HG03354 (cell line): ENCODE data around the gene AGBL4.

Source experiments
- ATAC-seq: cut with Tn5 transposase; IDR thresholded peaks from one replicate; pipeline ENCODE4 v1.9.1; 2021; ENCODE audit warnings: mild to moderate bottlenecking; ENCODE audit not compliant: unreplicated experiment, poor library complexity, severe bottlenecking

The AGBL4 gene

DNA sequence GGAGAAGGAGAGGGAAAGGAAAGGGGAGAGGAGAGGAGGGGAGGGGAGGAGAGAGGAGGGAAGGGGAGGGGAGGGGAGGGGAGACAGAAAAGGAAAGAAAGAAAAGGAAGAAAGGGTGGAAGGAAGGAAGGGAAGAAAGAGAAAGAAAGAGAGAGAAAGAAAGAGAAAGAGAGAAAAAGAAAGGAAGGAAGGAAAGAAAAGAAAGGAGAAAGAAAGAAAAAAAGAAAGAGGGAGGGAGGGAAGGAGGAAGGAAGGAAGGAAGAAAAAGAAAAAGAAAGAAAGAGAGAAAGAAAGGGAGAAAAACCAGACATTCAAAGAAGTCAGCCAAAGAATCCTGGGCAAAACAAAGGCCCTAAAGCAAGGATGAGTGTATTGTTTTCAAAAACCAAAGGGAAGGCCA lies 1426.1 kb downstream of the AGBL4 start:
- no peak for ATAC-seq

DNA sequence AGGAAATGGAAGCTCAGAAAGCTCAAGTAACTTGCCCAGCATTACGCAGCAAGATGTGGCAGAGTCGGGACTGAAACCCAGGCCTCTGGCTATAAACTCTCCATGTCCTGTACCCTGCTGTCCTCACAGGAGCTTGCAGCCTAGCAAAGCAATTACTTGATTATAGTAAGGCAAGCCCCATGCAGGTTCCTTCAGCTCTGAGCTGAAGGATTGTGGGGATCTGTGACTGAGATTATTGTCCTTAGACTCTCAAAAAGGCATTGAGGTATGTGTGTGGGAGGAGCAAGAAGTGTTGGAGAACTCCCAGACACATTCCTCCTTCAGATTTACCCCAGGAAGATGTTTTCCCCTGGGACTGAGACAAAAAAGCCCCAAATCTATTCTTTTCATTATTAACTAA lies 1427.7 kb downstream of the AGBL4 start:
- no peak for ATAC-seq

DNA sequence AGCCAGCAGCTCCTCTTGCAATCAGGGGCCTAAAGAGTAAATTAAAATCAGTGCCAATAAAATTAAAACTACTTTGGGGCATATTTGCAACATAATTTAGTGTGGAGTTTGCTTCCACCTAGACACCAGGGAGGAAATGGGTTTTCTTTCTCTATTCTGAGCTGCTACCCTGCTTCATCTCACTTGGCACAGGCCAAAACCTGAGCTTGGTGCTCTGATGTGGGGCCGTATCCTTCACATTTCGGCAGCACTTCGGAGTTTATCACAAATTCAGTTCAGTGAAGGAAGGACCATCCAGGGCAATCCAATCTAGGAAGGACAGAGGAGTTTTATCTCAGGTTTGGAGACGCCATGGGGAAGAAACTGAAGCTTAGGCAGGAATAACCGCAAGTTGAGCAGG lies 1428.1 kb downstream of the AGBL4 start:
- no peak for ATAC-seq

DNA sequence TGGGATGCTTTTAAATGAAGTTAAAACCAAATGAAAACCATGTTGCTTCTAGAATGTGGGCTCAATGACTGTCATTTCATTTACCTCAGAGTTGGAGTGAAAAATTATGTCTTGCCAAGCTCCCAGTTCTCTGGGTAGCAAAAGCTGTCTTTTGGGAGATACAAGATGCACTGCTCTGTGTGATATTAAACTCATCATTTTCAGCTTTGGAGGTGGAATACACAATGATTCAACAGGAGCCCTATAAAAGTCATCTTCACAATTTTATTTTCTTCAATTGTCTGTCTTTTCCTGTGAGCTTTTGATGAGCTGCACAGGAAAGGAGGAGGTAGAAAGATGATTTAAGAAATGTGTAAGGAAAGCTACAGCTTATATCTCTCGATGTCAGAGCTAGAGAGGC lies 1431.4 kb downstream of the AGBL4 start:
- no peak for ATAC-seq

DNA sequence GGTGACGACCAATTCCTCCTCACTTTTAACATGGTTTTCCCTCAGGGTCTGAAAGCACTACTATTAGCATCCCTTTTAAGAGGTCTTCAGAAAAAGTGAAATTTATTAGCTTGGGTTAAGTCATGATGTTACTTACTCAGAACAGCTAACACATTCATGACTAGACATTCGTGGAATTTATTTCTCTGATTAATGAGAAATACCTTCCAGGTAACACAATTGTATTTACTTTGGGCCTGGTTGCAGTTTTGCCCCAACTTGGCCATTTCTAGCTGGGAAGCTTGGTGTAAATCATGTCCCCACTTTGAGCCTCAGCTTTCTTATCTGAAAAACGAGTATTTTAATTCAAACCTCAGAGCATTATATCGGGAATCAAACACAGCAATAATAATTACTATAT lies 1432.6 kb downstream of the AGBL4 start:
- ATAC-seq, result no peak

DNA sequence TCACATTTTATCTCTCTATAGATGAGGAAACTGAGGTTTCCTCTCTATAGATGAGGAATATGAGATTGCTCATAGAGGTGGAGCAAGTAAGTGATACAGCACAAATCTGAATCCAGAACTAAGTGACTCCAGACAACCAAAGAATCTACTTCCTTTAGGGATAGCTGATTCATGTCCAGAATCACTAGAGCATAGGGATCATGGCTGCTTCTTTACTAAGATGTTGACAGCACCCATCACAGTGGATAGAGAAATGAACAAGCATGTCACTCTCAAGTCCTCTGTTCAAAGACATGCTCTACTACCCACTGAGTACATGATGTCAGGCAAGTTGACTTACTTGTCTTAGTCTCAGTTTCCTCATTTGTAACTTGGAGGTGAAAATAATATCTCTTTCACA lies 1435.7 kb downstream of the AGBL4 start:
- ATAC-seq, result no peak

DNA sequence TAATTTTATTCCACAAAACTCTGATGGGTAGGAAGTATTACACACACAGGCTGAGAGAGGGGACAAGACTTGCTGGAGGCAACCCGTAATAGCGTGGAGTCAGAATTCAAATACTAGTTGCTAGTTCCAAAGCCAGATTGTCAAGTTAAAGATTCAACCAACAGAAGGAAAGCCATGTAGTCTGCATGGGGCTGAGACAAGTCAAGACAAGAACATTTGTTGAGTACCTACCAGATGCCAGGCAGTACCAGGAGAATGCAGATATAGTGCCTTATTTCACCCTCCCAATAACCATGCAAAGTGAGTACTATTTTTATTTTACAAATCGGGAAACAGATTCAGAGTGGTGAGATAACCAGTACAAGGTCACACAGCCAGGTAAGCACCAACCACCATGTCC lies 1441.3 kb downstream of the AGBL4 start:
- ATAC-seq, result no peak

DNA sequence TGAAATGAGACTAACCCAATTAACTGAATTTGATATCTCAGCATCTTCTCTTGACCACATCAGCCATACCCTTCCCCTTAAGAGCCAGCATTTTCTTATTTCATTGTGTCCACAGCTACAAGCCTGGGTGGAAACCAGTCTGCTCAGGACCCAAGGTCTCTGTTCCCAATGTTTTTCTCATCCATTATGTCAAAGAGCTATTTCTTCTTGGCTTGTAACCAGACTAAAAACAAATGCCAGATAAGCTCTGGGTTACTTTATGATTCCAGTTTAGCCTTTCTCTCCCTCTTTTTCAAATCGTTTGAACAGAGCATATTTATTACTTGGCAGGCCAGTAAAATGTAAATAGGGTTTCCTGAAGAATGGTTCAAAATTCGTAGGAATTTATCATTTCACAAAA lies 1442.5 kb downstream of the AGBL4 start:
- no peak for ATAC-seq

DNA sequence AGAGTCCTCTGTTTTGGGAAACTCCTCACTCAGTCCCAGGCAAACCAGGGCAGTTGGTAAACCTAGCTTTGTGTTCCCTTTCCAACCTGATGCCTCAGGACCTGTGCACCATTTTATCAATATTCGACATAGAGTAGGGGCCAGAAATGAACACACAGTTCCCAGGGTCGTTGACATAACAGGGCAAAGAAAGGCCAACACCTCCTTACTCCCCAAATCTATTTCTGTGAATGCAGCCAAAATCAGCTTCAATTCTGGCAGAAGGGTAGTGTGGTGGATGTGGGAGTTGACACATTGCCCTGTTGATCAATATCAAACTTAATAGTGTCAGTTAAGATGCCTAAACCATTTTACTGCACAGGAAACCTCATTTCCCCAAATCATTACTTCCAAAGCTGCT lies 1447.2 kb downstream of the AGBL4 start:
- no peak for ATAC-seq

DNA sequence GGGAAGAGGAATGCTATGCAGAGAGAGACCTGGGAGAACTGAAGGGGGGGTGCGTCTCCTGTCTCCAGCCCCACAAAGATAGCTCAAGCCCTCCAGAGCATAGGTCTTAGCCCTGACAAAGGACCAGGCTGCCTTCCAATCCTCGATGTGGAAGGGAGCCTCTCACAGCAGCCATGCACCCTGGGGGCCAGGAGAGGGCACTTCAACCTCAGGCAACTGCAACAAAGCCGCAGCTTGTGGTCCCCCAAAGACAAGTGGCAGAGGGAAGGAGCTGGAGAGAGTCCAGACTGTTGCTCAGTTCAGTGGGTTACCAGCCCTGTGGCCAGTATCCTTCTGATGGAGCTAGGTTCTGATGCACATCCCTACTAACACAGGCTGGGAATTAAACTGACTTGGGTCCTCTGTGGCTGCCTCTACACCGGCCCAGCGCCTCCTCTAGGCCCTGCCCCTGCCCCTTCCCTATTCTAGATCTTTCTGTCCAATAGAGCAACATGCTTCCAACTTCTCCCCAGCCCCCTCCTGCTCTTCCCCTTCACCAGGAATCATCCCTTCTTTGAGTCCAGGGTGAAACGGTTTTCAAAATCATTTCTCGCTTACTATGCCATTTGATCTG lies 1451.0 kb downstream of the AGBL4 start:
- ATAC-seq, result peak; percentile 72

DNA sequence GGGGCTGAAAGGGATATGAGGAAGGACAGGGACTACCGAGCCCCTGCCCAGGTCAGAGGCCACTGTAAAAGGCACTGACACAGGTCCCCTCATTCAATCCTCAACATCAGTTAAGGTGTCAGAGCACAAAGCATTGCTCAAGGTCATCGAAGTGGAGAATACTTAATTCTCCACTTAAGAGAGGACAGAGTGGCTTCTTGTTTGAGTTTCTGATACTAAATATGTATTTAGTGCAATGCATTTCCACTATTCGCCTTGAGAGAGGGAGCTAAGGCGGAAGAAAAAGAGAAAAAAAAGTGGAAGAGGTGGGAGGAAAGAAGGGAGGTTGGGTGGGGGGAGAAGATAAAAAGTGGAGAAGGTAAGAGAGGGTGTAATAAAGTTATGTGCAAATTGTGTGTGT lies 1451.6 kb downstream of the AGBL4 start:
- ATAC-seq, result no peak

DNA sequence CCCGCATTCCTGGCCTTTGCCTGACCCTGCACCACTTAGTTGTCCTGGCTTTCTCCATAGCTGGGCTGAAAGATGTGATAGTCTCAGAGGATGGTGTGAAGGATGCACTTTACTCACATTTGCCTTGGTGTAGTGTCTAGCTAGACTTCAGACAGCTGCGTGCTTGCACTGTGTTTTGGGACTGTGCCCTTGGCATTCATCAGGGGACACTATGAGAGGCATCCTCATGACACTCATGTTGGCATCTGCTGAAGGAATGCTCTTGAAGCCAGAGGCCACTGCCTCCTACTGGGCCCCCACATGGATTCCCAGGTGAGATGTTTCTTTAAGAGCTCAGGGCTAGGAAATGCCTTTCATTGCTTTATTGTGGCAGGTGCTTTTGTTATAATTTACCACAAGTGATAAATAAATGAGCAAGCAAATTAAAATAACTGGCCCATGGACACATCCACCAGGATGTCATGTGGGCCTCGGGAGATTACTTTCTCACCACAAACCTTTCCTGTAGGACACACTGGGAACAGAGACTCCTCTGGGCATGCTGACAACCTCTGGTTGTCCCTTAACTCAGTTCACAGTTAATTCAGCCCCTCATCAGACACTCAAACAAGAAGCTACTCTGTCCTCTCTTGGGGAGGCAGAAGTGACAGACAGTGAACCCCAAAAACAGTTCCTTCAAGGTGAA lies 1452.3 kb downstream of the AGBL4 start:
- no peak for ATAC-seq

DNA sequence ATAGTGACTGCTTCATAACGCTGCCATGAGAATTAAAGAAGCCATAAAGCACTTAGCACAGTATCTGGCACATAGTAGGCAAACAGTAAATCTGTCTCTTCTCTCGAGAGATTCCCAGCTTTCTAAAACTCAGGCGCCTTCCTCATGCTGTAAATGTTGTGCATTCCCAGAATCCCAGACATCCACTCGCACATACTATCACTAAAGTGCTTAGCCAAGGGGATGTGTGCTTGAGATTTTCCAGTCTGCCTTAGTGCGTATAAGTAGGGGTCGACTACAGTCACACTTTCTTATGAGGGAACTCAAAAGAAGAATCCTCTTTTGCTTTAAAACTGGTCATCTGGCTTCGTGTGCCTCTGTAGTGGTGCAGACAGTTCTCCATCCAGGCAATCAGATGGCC lies 1453.2 kb downstream of the AGBL4 start:
- ATAC-seq, result no peak

DNA sequence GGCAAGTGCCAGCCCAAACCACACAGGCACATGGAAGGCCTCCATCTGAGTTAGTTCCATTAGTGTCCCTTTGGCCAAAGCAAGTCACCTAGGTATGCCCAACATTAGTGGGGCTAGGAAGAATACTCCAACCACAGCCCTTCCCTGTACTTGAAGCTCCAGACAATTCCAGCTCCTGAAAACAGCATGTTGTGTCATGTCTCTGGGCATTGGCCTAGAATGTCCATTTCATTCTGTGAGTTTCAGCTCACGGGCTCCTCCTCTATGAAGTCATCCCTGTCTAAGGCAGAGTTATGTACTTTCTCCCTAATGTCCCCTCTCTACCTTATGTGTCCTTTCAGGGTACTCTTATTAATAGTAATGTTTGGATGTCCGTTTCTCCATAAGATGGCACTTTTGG lies 1455.3 kb downstream of the AGBL4 start:
- ATAC-seq, result no peak

DNA sequence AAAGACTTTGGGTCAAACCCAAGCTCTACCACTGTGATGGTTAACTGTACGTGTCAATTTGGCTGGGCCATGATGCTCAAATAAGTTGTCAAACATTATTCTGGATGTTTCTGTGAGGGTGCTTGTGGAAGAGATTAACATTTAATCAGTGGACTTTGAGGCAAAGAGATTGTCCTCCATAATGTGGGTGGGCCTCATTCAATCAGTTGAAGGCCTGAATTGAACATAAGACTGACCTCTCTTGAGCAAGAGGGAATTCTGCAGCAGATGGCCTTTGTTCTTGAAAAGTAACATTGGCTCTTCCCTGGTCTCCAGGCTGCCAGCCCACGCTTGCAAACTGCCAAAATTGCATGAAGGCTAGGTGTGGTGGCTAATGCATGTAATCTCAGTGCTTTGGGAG lies 1457.3 kb downstream of the AGBL4 start:
- ATAC-seq, result no peak

DNA sequence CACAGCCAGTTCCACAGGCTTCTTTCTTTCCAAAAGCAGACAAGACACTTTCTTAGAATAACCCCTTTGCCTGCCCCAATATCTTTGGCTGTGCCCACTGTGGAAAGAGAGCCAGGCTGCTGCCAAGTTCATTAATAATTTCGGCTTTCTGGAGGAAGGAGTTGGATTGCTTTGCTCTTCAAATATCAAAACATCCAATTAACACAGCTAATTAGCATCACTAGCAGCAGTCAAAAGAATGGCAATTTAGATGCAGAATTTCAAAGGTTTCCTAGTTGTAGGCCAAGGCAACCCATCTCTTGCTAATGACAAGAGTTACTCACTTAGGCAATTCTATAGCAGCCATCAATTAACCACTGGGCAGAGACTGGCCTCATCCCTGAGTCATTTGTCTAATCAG lies 1460.7 kb downstream of the AGBL4 start:
- no peak for ATAC-seq

DNA sequence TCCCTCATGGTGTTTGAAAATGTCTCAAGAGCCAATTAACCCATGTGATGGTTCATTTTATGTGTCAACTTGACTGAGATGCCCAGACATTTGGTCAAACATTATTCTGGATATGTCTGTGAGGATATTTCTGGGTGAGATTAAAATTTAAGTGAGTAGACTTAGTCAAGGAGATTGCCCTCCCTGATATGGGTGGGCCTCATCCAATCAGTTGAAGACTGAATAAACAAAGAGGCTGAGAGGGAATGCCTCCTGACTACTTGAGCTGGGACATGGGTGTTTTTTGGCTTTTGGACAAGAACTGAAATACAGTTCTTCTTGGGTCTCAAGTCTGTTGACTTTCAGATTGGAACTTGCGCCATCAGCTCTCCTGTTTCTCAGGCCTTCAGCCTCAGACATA lies 1462.3 kb downstream of the AGBL4 start:
- ATAC-seq, result no peak

DNA sequence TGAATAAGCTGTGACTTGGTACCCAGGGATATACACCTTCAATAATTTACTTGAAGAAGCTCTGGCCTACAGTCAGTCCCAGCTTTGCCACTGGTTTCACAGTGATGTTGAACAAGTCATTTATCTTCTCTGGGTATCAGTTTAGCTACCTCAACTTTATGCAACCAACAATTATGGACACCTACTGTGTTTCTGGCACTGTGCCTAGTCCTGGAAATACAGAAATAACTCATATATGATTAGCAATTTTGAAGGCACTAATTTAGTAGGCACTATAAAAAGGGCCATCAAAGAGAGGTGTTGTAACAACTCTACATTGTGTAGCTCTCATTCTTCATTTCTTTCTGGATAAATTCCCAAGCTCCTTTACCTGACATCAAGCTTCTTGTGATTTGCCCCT lies 1463.2 kb downstream of the AGBL4 start:
- ATAC-seq, result no peak

DNA sequence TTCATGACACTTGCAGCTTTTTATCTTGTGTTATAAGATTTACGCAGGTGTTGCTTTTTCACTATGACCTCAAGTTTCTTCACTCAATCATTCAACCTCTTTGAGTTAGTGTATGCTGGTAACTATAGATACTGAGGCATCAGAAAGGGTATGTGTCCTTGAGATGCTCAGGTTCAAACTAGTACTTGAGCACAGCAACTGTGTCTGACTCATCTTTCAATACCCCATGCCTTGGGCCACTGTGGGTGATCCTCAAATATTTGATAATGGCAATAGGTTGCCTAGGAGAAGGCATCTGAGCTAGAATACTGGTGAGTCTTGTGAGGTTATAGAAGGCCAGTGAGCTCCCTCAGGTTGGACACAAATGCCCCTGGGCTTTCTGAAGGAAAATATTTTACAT lies 1463.6 kb downstream of the AGBL4 start:
- ATAC-seq, result no peak

DNA sequence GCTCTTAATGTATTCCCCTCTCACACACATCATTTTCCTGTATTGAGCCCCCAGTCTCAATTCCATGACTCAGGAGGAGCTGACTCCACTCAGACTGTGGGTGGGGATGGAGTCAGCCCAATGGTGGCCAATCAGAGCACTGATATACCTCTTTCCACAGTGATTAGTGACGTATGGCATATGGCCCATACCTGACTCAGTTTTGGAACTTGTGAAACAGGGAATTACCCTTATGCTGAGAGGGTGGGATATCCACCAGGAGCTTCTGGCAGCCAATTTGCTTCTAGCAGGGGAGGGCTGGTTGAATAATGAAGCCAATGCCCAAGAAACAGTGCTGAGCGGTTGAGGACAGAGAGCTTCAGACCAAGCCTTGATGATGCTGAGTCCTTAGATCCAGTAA lies 1465.4 kb downstream of the AGBL4 start:
- no peak for ATAC-seq

DNA sequence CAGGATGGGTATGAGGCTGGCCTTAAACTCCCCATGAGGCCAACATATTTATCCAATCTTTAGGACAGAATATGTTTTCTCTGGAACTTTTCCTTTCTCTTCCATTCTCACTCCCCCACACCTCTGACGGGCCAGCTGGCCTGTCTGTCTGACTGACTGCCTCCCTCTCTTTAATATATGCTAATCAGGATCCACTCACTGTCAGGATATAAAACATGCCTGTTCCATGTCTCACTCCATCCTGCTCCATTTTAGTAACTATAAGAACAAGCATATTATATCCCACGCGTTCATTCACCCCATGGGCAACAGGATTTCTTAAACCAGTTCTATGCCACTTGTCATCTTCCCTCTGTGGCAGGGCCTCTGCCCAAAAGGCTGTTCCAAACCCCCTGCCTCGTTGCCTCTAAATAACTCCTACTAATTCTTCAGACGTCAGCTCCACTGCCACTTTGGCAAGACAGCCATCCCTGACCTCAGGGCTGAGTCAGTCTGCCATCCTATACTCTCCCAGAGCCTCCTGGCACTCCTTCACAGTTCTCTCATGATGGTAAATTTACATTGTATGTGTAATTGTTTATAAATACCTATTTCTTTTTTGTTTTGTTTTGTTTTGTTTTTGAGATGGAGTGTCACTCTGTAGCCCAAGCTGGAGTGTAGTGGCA lies 1467.4 kb downstream of the AGBL4 start:
- ATAC-seq, result no peak
